ENCODE data around the gene B3GALNT2. TPM values are rescaled to one million over a fixed set of nuclear protein-coding genes. Genes with fewer than 3 reads are reported as not detected.
"Not testable (repeated sequence)": the region's sequence is repeated elsewhere in the genome, so short reads cannot be mapped to it uniquely, and the experiment has no call there.

Gene B3GALNT2
- total RNA-seq, 3 donors from 2014 or later = 17.1 to 34.5 (median 19.6) TPM

DNA sequence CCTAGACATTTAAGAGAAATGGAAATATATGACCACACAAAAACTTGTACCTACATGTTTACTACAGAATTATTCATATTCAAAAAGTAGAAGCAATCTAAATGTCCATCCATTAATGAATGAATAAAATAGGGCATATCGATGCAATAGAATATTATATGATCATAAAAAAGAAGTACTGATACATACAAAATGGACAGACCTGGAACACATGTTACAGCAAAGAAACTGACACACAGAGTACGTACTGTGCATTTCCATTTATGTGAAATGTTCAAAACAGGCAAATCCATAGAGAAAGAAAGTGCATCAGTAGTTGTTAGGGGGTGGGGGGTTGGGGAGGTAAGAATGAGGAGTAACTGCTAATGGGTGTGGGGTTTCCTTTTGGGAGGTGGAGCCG is 39.2 kb downstream of the B3GALNT2 start:
- intact Hi-C loops (cut with DNase I, micrococcal nuclease) = no loop called here
- DNase-seq (no peak), ATAC-seq (no peak)
- TF ChIP-seq, protein P1, sequence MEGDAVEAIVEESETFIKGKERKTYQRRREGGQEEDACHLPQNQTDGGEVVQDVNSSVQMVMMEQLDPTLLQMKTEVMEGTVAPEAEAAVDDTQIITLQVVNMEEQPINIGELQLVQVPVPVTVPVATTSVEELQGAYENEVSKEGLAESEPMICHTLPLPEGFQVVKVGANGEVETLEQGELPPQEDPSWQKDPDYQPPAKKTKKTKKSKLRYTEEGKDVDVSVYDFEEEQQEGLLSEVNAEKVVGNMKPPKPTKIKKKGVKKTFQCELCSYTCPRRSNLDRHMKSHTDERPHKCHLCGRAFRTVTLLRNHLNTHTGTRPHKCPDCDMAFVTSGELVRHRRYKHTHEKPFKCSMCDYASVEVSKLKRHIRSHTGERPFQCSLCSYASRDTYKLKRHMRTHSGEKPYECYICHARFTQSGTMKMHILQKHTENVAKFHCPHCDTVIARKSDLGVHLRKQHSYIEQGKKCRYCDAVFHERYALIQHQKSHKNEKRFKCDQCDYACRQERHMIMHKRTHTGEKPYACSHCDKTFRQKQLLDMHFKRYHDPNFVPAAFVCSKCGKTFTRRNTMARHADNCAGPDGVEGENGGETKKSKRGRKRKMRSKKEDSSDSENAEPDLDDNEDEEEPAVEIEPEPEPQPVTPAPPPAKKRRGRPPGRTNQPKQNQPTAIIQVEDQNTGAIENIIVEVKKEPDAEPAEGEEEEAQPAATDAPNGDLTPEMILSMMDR (IDR thresholded peaks at IDR 0.05) = no peak
- no peaks in the 10 kb centered on the region for H3K4me1 ChIP-seq (ENCODE audit: low read depth)
- H3K4me3 ChIP-seq = no peak overlapping the region
- no peaks in the 10 kb centered on the region for H3K36me3 ChIP-seq (ENCODE audit: low read depth)
- H3K9me3 ChIP-seq = no peaks in the 10 kb centered on the region

DNA sequence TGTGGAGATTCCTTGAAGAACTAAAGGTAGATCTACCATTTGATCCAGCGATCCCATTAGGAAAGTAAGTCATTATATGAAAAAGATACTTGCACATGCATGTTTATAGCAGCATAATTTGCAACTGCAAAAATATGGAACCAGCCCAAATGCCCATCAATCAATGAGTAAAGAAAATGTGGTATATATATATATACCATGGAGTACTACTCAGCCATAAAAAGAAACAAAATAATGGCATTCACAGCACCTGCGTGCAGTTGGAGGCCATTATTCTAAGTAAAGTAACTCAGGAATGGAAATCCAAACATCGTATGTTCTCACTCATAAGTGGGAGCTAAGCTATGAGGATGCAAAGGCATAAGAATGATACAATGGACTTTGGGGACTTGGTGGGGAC is 41.4 kb downstream of the B3GALNT2 start:
- H3K4me3 ChIP-seq; H3K9me3 ChIP-seq; DNase-seq; H3K36me3 ChIP-seq (ENCODE audit: low read depth); H3K4me1 ChIP-seq (ENCODE audit: low read depth); intact Hi-C loops (cut with DNase I, micrococcal nuclease); ATAC-seq: not testable (repeated sequence)

DNA sequence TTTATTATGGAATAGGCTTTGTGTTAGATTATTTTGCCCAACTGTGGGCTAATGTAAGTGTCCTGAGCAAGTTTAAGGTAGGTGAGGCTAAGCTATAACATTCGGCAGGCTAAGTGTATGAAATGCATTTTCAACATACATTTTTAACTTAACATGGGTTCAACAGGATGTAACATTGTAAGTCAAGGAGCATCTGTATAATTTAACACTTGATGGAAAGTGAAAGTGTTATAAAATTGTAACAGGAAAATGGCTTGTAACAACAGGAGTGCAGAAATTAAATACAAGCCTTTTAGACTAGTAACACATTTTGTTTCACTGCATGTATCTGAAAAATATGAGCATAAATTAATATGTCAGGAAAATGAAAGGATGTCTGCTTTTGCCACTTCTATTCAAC is 42.3 kb downstream of the B3GALNT2 start:
- TF ChIP-seq, protein P1 (IDR thresholded peaks at IDR 0.05) = no peak
- no peaks in the 10 kb centered on the region for H3K4me1 ChIP-seq (ENCODE audit: low read depth)
- intact Hi-C loops (cut with DNase I, micrococcal nuclease) = no loop called here
- H3K36me3 ChIP-seq (ENCODE audit: low read depth) = no peaks in the 10 kb centered on the region
- no peak overlapping the region for H3K4me3 ChIP-seq
- no peak for DNase-seq
- no peaks in the 10 kb centered on the region for H3K9me3 ChIP-seq
- ATAC-seq = no peak

DNA sequence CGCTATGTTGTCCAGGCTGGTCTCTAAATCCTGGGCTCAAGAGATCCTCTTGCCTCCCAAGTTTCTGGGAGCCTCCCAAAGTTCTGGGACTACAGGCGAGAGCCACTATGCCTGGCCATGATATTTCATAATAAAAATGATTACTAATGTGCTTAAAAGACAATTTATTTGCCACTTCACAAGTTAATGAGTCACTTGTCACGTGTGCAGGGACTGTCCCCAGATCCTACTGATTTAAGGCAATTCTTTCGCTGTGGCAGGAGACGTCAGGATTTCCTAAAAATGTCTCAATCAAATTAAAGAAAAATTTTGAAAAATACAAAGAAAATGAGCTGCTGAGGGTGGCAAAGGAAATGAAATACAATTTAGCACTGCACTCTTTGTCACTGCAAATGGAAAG is 43.5 kb downstream of the B3GALNT2 start:
- TF ChIP-seq, protein P1 (IDR thresholded peaks at IDR 0.05) = no peak
- no peaks in the 10 kb centered on the region for H3K36me3 ChIP-seq (ENCODE audit: low read depth)
- ATAC-seq (no peak), DNase-seq (no peak)
- intact Hi-C loops (cut with DNase I, micrococcal nuclease) = no loop called here
- no peaks in the 10 kb centered on the region for H3K4me1 ChIP-seq (ENCODE audit: low read depth)
- no peaks in the 10 kb centered on the region for H3K9me3 ChIP-seq
- H3K4me3 ChIP-seq = no peak overlapping the region

DNA sequence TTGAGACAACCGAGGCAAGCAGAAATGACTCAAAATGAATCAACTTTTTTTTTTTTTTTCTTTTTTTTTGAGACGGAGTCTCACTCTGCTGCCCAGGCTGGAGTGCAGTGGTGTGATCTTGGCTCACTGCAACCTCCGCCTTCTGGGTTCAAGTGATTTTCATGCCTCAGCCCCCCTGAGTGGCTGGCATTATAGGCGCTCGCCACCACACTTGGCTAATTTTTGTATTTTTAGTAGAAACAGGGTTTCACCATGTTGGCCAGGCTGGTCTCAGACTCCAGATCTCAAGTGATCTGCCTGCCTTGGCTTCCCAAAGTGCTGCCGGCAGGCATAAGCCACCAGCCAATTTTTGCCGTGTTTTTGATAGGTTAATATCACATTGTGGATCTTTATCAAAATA is 46.4 kb downstream of the B3GALNT2 start:
- DNase-seq; H3K4me1 ChIP-seq (ENCODE audit: low read depth); H3K4me3 ChIP-seq; H3K36me3 ChIP-seq (ENCODE audit: low read depth); H3K9me3 ChIP-seq; ATAC-seq; intact Hi-C loops (cut with DNase I, micrococcal nuclease): not testable (repeated sequence)

DNA sequence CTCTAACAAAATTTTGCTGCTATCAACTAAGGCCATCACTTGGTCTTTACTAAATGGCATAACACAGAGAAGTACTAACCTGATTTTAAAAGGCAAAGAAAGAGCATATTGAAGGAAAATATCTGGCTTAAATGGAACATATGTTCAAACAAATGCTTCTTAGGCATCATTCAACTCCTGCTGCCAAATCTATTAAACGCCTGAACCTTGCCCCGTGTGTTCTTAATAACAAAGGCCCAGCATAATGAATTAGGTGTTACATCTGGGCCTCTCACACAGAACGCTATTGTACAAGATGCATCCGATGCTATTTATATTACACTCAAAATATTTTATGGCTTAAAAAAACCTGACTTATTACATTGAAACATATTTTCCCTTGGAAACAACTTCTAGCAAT is 48.4 kb downstream of the B3GALNT2 start:
- Histone ChIP-seq H3K36me3 (ENCODE audit: low read depth) (no peaks in the 10 kb centered on the region), H3K4me3 (no peak overlapping the region), H3K4me1 (ENCODE audit: low read depth) (no peaks in the 10 kb centered on the region), H3K9me3 (no peaks in the 10 kb centered on the region)
- ATAC-seq (no peak), DNase-seq (no peak)
- intact Hi-C loops (cut with DNase I, micrococcal nuclease) = no loop called here
- TF ChIP-seq, protein P1 (IDR thresholded peaks at IDR 0.05) = no peak

DNA sequence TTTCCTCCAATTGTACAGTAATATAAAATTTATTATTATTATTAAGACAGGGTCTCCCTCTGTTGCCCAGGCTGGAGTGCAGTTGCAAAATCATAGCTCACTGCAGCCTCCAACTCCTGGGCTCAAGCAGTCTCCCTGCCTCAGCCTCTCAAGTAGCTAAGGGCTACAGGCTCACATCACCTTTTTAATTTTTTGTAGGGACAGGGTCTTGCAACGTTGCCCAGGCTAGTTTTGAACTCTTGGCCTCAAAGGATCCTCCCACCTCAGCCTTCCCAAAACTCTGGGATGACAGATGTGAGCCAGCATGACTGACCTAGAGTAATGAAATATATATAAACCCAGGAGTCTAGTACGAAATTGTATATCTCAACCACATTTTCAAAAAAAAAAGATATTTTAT is 49.2 kb downstream of the B3GALNT2 start:
- TF ChIP-seq, protein P1 (IDR thresholded peaks at IDR 0.05) = no peak
- DNase-seq = no peak
- Histone ChIP-seq H3K9me3 (no peaks in the 10 kb centered on the region), H3K4me3 (no peak overlapping the region), H3K36me3 (ENCODE audit: low read depth) (no peaks in the 10 kb centered on the region), H3K4me1 (ENCODE audit: low read depth) (no peaks in the 10 kb centered on the region)
- intact Hi-C loops (cut with DNase I, micrococcal nuclease) = no loop called here
- ATAC-seq = no peak

Measured in mucosa of descending colon (tissue), 3 donors.